ENCODE data around the gene COL18A1.
"Not testable (repeated sequence)": the region's sequence is repeated elsewhere in the genome, so short reads cannot be mapped to it uniquely, and the experiment has no call there.

COL18A1 gene

GRCh38 chr21:45523411-45524101, 118.6 kb downstream of the COL18A1 start:
- POLR2A ChIA-PET = no interaction called here
- Histone ChIP-seq H3K9me3 (ENCODE audit: control extremely low read depth in 1 of 5, control insufficient read depth in 4 of 5, insufficient read depth in 2 of 5, low read depth in 1 of 5, low read length in 4 of 5) (peaks cover 11 to 42% (median 23%) of the 10 kb centered on the region in 5 experiments), H3K36me3 (ENCODE audit: control insufficient read depth in 4 of 4, insufficient read depth in 4 of 4, low read length in 3 of 4) (peaks cover 15 to 84% (median 71%) of the 10 kb centered on the region in 4 experiments), H3K4me3 (ENCODE audit: control insufficient read depth in 1 of 7, extremely low read depth in 1 of 7, insufficient read depth in 4 of 7, low read depth in 2 of 7, low read length in 6 of 7) (no peak overlapping the region), H3K27ac (ENCODE audit: insufficient read depth in 1 of 2, low read depth in 1 of 2, low read length in 2 of 2, poor library complexity in 1 of 2, severe bottlenecking in 2 of 2) (no peak overlapping the region), H3K4me1 (ENCODE audit: control extremely low read depth in 1 of 4, control insufficient read depth in 4 of 4, insufficient read depth in 4 of 4, low read length in 3 of 4) (peaks cover 0 to under 1% (median 0%) of the 10 kb centered on the region in 4 experiments), H3K27me3 (replicated peaks in 2 of 5; ENCODE audit: control insufficient read depth in 4 of 5, insufficient read depth in 5 of 5, low read length in 4 of 5) (no peaks in the 10 kb centered on the region)
- CTCF ChIA-PET = interaction anchor here (0.6 to 1.4 kb wide), 2 partner anchors 11 to 49 kb away, joined by 3 read pairs; no protein-coding TSS in a partner anchor
- 99% methylated on average over 9 of the region's 16 CpGs for WGBS (ENCODE audit: insufficient coverage)
- no peak for DNase-seq

DNA sequence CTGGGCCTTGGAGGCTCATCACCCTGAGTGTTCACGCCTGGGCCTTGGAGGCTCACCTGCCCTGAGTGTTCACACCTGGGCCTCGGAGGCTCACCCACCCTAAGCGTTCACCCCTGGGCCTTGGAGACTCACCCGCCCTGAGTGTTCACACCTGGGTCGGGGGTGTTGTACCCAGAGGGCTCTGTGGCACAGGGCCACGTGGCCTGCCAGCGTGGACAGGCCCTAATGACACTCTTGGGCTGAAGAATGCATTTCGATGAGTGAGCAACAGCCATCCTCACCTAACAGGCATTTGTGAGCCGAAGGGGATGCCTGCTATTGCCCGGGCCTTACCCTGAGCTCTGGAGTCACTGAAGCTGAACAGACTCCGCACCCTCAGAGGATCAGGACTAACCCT, 119.8 kb downstream of the COL18A1 start:
- CTCF ChIA-PET = no interaction called here
- Histone ChIP-seq H3K27me3 (replicated peaks in 2 of 5; ENCODE audit: control insufficient read depth in 4 of 5, insufficient read depth in 5 of 5, low read length in 4 of 5) (no peaks in the 10 kb centered on the region), H3K36me3 (ENCODE audit: control insufficient read depth in 4 of 4, insufficient read depth in 4 of 4, low read length in 3 of 4) (peaks cover 16 to 87% (median 73%) of the 10 kb centered on the region in 4 experiments), H3K9me3 (ENCODE audit: control extremely low read depth in 1 of 5, control insufficient read depth in 4 of 5, insufficient read depth in 2 of 5, low read depth in 1 of 5, low read length in 4 of 5) (peaks cover 10 to 31% (median 18%) of the 10 kb centered on the region in 5 experiments), H3K4me3 (ENCODE audit: control insufficient read depth in 1 of 7, extremely low read depth in 1 of 7, insufficient read depth in 4 of 7, low read depth in 2 of 7, low read length in 6 of 7) (no peak overlapping the region), H3K27ac (ENCODE audit: insufficient read depth in 1 of 2, low read depth in 1 of 2, low read length in 2 of 2, poor library complexity in 1 of 2, severe bottlenecking in 2 of 2) (no peak overlapping the region), H3K4me1 (ENCODE audit: control extremely low read depth in 1 of 4, control insufficient read depth in 4 of 4, insufficient read depth in 4 of 4, low read length in 3 of 4) (no peaks in the 10 kb centered on the region)
- WGBS (ENCODE audit: insufficient coverage) = 99% methylated on average over 9 of the region's 11 CpGs
- DNase-seq = no peak
- POLR2A ChIA-PET = no interaction called here

DNA sequence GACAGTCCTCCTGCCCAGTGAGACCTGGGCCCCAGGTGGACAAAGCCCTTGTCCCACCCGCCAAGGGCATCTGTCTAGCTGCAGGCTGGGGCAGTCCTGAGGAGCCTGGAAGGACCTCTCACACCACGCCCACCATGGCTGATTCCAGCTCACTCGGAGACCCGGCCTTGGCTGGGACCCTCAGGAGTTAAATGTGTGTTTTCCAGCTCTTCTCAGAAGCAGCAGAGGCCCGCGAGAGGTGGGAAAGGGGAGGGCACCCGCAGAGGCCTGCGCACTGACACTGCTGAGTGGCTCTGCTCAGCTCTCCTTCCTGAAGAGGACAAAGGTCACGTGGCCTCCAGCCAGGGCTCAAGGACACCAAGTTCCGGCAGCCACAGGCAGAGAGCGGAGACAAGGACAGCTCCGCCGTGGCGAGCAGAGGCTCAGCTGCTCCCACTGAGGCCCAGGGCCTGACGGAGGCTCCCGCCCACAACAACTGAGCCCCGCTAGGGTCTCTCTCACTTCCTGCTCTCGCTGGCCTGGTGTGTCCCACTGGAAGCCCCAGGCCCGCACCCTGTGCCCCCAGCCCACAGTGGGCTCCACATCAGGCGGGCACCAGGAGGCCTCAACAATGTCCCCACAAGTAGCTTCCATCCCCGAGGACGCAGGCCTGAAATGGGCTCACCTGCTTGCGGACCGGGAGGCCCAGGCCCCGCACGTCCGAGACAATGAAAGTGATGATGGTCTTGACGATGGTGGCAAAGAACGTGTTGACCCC, 120.4 kb downstream of the COL18A1 start:
- peaks cover 18 to 87% (median 75%) of the 10 kb centered on the region in 4 experiments for H3K36me3 ChIP-seq (ENCODE audit: control insufficient read depth in 4 of 4, insufficient read depth in 4 of 4, low read length in 3 of 4)
- POLR2A ChIA-PET = no interaction called here
- no peaks in the 10 kb centered on the region for H3K27me3 ChIP-seq (replicated peaks in 2 of 5; ENCODE audit: control insufficient read depth in 4 of 5, insufficient read depth in 5 of 5, low read length in 4 of 5)
- WGBS (ENCODE audit: insufficient coverage) = 98% methylated on average over 29 of the region's 29 CpGs
- no peak overlapping the region for H3K4me3 ChIP-seq (ENCODE audit: control insufficient read depth in 1 of 7, extremely low read depth in 1 of 7, insufficient read depth in 4 of 7, low read depth in 2 of 7, low read length in 6 of 7)
- CTCF ChIA-PET = no interaction called here
- H3K9me3 ChIP-seq (ENCODE audit: control extremely low read depth in 1 of 5, control insufficient read depth in 4 of 5, insufficient read depth in 2 of 5, low read depth in 1 of 5, low read length in 4 of 5) = peaks cover 7 to 27% (median 16%) of the 10 kb centered on the region in 5 experiments
- no peak for DNase-seq
- no peak overlapping the region for H3K27ac ChIP-seq (ENCODE audit: insufficient read depth in 1 of 2, low read depth in 1 of 2, low read length in 2 of 2, poor library complexity in 1 of 2, severe bottlenecking in 2 of 2)
- no peaks in the 10 kb centered on the region for H3K4me1 ChIP-seq (ENCODE audit: control extremely low read depth in 1 of 4, control insufficient read depth in 4 of 4, insufficient read depth in 4 of 4, low read length in 3 of 4)

DNA sequence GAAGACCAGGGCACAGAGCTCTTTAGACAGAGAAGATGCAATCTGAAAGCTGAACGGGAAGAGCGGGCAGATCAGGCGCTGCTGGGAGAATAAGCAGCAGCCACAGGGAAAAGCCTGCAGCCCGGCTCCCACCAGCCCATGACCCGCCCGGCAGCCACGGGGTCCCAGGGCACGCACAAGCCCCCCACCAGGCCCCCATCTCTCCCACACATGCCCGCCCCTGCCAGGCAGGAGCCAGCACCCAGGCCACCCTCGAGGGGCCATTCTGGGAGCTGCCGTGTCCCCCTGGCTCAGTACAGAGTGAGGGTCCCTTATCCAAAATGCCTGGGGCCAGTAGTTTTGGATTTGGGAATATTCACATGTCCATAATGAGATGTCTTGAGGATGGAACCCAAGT, 120.9 kb downstream of the COL18A1 start:
- no peak for DNase-seq
- 100% methylated on average over 3 of the region's 11 CpGs for WGBS (ENCODE audit: insufficient coverage)
- Histone ChIP-seq H3K27me3 (replicated peaks in 2 of 5; ENCODE audit: control insufficient read depth in 4 of 5, insufficient read depth in 5 of 5, low read length in 4 of 5) (no peaks in the 10 kb centered on the region), H3K4me3 (ENCODE audit: control insufficient read depth in 1 of 7, extremely low read depth in 1 of 7, insufficient read depth in 4 of 7, low read depth in 2 of 7, low read length in 6 of 7) (no peak overlapping the region), H3K27ac (ENCODE audit: insufficient read depth in 1 of 2, low read depth in 1 of 2, low read length in 2 of 2, poor library complexity in 1 of 2, severe bottlenecking in 2 of 2) (no peak overlapping the region), H3K4me1 (ENCODE audit: control extremely low read depth in 1 of 4, control insufficient read depth in 4 of 4, insufficient read depth in 4 of 4, low read length in 3 of 4) (no peaks in the 10 kb centered on the region), H3K36me3 (ENCODE audit: control insufficient read depth in 4 of 4, insufficient read depth in 4 of 4, low read length in 3 of 4) (peaks cover 16 to 86% (median 73%) of the 10 kb centered on the region in 4 experiments), H3K9me3 (ENCODE audit: control extremely low read depth in 1 of 5, control insufficient read depth in 4 of 5, insufficient read depth in 2 of 5, low read depth in 1 of 5, low read length in 4 of 5) (peaks cover 7 to 22% (median 12%) of the 10 kb centered on the region in 5 experiments)
- ChIA-PET POLR2A (no interaction called here), CTCF (no interaction called here)

DNA sequence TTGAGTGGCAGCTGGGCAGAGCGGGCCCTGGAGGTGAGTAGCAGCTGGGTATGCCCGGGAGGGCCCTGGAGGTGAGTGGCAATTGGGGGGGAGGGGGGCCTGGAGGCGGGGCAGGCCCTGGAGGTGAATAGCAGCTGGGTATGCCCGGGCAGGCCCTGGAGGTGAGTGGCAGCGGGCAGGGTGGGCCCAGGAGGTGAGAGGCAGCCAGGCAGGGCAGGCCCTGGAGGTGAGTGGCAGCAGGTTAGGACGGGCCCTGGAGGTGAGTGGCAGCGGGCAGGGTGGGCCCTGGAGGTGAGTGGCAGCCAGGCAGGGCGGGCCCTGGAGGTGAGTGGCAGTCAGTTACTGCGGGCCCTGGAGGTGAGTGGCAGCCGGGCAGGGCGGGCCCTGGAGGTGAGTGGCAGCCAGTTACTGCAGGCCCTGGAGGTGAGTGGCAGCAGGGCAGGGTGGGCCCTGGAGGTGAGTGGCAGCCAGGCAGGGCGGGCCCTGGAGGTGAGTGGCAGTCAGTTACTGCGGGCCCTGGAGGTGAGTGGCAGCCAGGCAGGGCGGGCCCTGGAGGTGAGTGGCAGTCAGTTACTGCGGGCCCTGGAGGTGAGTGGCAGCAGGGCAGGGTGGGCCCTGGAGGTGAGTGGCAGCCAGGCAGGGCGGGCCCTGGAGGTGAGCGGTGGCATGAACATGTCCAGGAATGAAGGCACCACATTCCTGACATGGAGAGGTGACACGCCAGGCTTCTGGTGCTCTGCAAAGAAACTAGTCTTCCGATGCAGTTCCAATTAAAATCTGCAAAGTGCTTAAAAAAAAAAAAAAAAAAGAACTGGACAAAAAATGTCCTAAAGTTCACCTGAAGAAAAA, 122.4 kb downstream of the COL18A1 start:
- H3K4me3 ChIP-seq (ENCODE audit: control insufficient read depth in 1 of 7, extremely low read depth in 1 of 7, insufficient read depth in 4 of 7, low read depth in 2 of 7, low read length in 6 of 7); H3K4me1 ChIP-seq (ENCODE audit: control extremely low read depth in 1 of 4, control insufficient read depth in 4 of 4, insufficient read depth in 4 of 4, low read length in 3 of 4); H3K27me3 ChIP-seq (replicated peaks in 2 of 5; ENCODE audit: control insufficient read depth in 4 of 5, insufficient read depth in 5 of 5, low read length in 4 of 5); H3K27ac ChIP-seq (ENCODE audit: insufficient read depth in 1 of 2, low read depth in 1 of 2, low read length in 2 of 2, poor library complexity in 1 of 2, severe bottlenecking in 2 of 2); POLR2A ChIA-PET; DNase-seq; CTCF ChIA-PET: not testable (repeated sequence)
- 88% methylated on average over 15 of the region's 19 CpGs for WGBS (ENCODE audit: insufficient coverage)
- Histone ChIP-seq H3K9me3 (ENCODE audit: control extremely low read depth in 1 of 5, control insufficient read depth in 4 of 5, insufficient read depth in 2 of 5, low read depth in 1 of 5, low read length in 4 of 5) (peaks cover 0 to 11% (median 2%) of the 10 kb centered on the region in 5 experiments), H3K36me3 (ENCODE audit: control insufficient read depth in 4 of 4, insufficient read depth in 4 of 4, low read length in 3 of 4) (peaks cover 12 to 84% (median 66%) of the 10 kb centered on the region in 4 experiments)

GRCh38 chr21:45528028-45528705, 123.2 kb downstream of the COL18A1 start:
- peaks cover 7 to 83% (median 58%) of the 10 kb centered on the region in 4 experiments for H3K36me3 ChIP-seq (ENCODE audit: control insufficient read depth in 4 of 4, insufficient read depth in 4 of 4, low read length in 3 of 4)
- no peaks in the 10 kb centered on the region for H3K27me3 ChIP-seq (replicated peaks in 2 of 5; ENCODE audit: control insufficient read depth in 4 of 5, insufficient read depth in 5 of 5, low read length in 4 of 5)
- H3K27ac ChIP-seq (ENCODE audit: insufficient read depth in 1 of 2, low read depth in 1 of 2, low read length in 2 of 2, poor library complexity in 1 of 2, severe bottlenecking in 2 of 2) = no peak overlapping the region
- H3K9me3 ChIP-seq (ENCODE audit: control extremely low read depth in 1 of 5, control insufficient read depth in 4 of 5, insufficient read depth in 2 of 5, low read depth in 1 of 5, low read length in 4 of 5) = peaks cover 0 to 6% (median 0%) of the 10 kb centered on the region in 5 experiments
- H3K4me1 ChIP-seq (ENCODE audit: control extremely low read depth in 1 of 4, control insufficient read depth in 4 of 4, insufficient read depth in 4 of 4, low read length in 3 of 4) = peaks cover 0 to 7% (median 6%) of the 10 kb centered on the region in 4 experiments
- WGBS (ENCODE audit: insufficient coverage) = 98% methylated on average over 14 of the region's 18 CpGs
- H3K4me3 ChIP-seq (ENCODE audit: control insufficient read depth in 1 of 7, extremely low read depth in 1 of 7, insufficient read depth in 4 of 7, low read depth in 2 of 7, low read length in 6 of 7) = no peak overlapping the region
- DNase-seq = no peak
- ChIA-PET CTCF (no interaction called here), POLR2A (no interaction called here)

All from common myeloid progenitor, CD34-positive (primary cell).